MCF 10A (cell line): ENCODE data around the gene ITGA11. TPM values are rescaled to one million over a fixed set of nuclear protein-coding genes. Genes with fewer than 3 reads are reported as not detected.

Source experiments
- BruUV-seq: library from RNA; stranded (reverse); fragments of 400-500 nt; replicated peaks from 2 replicates; lab custom pipeline; 2021; lab: Mats Ljungman, UMichigan
- CTCF ChIA-PET: fragments of 300-600 bp; sonication (Branson Sonifier 250); formaldehyde crosslinking; extraction: SDS; loops from one replicate; lab custom pipeline; 2021; ENCODE audit warnings: antibody characterized with exemption, inconsistent platforms; lab: Yijun Ruan, JAX
- POLR2A ChIA-PET: fragments of 300-600, 350-650 bp; sonication (Branson Sonifier 250); formaldehyde crosslinking; extraction: SDS; loops from one replicate; lab custom pipeline; 2020; ENCODE audit warnings: antibody characterized with exemption, inconsistent platforms; lab: Yijun Ruan, JAX
- DNase-seq: peaks from one replicate; pipeline ENCODE4 v3.0.0-alpha.2; 2018; ENCODE audit not compliant: unreplicated experiment
- H3K27ac Mint-ChIP-seq: one replicate; pipeline ENCODE4 v1.8.0; 2022; ENCODE audit warnings: mild to moderate bottlenecking, low read depth, mixed read lengths; ENCODE audit not compliant: unreplicated experiment
- H3K27me3 Mint-ChIP-seq: one replicate; pipeline ENCODE4 v1.8.0; 2022; ENCODE audit warnings: mixed read lengths; ENCODE audit not compliant: insufficient read depth, unreplicated experiment
- H3K36me3 Mint-ChIP-seq: one replicate; pipeline ENCODE4 v1.8.0; 2022; ENCODE audit warnings: mild to moderate bottlenecking, moderate library complexity, mixed read lengths; ENCODE audit not compliant: insufficient read depth, unreplicated experiment
- H3K4me1 Mint-ChIP-seq: one replicate; pipeline ENCODE4 v1.8.0; 2022; ENCODE audit warnings: mixed read lengths; ENCODE audit not compliant: insufficient read depth, unreplicated experiment
- H3K4me3 Mint-ChIP-seq: one replicate; pipeline ENCODE4 v1.8.0; 2022; ENCODE audit warnings: mild to moderate bottlenecking, moderate library complexity, mixed read lengths; ENCODE audit not compliant: unreplicated experiment
- H3K9me3 Mint-ChIP-seq: one replicate; pipeline ENCODE4 v1.8.0; 2022; ENCODE audit warnings: mixed read lengths; ENCODE audit not compliant: unreplicated experiment
- intact Hi-C: fragments of 100-400 bp; cut with micrococcal nuclease; formaldehyde crosslinking; loops from 2 replicates; pipeline ENCODE4 v1.14.1; 2022
- total RNA-seq: library from RNA; stranded (reverse); gene quantifications from 2 replicates; pipeline ENCODE4 v1.2.3, GENCODE V29; 2022
- TF ChIP-seq, protein P1 (sequence below): fragments of 200-600 bp; IDR thresholded peaks from one replicate; pipeline ENCODE4 v1.8.0; 2022; ENCODE audit warnings: antibody characterized with exemption, mild to moderate bottlenecking; ENCODE audit not compliant: unreplicated experiment

The ITGA11 gene
- total RNA-seq, 1 experiment from 2014 or later = 0.19 TPM

DNA sequence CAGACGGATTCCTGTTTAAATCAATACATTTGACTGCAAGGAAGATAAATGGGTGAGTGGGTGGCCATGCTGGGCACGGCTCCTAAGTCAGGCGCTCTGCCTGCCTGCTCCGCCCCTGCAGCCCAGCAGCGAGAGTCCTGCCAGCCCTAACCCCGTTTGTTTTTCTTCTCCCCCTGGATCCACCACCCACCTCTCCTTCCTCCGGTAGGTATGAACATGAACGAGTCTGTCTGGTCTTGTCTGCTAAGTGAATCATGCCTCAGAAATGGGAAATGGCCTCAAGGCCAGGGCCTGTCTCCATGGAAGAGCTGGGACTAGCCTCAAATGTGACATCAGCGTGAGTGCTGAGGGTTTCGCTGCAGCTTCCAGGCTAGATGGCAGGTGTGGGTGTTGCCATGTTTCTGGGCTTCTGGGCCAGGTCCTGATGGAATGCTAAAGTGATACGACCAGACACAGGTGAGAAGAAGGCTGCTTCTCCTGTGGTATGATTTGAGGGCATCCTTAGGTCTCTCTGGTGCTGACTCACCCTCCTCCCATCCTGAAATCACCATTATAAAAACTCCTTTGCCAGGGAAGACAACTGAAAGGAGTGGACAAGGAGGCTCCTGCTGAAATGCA, 160.0 kb downstream of the ITGA11 start:
- no peaks in the 10 kb centered on the region for H3K27me3 Mint-ChIP-seq
- BruUV-seq = no TSS peak
- no peaks in the 10 kb centered on the region for H3K9me3 Mint-ChIP-seq
- ChIA-PET POLR2A (interaction anchor here (0.6 to 16.2 kb wide), 7 partner anchors 7 to 730 kb away, joined by 4 to 415 read pairs (median 120); partner anchors contain the start of genes FEM1B and MAP2K5), CTCF (interaction anchor here (0.7 to 1.2 kb wide), 2 partner anchors 17 to 21 kb away, joined by 3 read pairs; no protein-coding TSS in a partner anchor)
- DNase-seq = peak; percentile 99
- peak overlapping the region; percentile 38 for H3K4me3 Mint-ChIP-seq
- peaks cover 6% of the 10 kb centered on the region for H3K36me3 Mint-ChIP-seq
- TF ChIP-seq, protein P1, sequence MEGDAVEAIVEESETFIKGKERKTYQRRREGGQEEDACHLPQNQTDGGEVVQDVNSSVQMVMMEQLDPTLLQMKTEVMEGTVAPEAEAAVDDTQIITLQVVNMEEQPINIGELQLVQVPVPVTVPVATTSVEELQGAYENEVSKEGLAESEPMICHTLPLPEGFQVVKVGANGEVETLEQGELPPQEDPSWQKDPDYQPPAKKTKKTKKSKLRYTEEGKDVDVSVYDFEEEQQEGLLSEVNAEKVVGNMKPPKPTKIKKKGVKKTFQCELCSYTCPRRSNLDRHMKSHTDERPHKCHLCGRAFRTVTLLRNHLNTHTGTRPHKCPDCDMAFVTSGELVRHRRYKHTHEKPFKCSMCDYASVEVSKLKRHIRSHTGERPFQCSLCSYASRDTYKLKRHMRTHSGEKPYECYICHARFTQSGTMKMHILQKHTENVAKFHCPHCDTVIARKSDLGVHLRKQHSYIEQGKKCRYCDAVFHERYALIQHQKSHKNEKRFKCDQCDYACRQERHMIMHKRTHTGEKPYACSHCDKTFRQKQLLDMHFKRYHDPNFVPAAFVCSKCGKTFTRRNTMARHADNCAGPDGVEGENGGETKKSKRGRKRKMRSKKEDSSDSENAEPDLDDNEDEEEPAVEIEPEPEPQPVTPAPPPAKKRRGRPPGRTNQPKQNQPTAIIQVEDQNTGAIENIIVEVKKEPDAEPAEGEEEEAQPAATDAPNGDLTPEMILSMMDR = no peak
- H3K4me1 Mint-ChIP-seq = peaks cover 61% of the 10 kb centered on the region
- intact Hi-C loops = no loop called here
- H3K27ac Mint-ChIP-seq = peak overlapping the region; percentile 85

DNA sequence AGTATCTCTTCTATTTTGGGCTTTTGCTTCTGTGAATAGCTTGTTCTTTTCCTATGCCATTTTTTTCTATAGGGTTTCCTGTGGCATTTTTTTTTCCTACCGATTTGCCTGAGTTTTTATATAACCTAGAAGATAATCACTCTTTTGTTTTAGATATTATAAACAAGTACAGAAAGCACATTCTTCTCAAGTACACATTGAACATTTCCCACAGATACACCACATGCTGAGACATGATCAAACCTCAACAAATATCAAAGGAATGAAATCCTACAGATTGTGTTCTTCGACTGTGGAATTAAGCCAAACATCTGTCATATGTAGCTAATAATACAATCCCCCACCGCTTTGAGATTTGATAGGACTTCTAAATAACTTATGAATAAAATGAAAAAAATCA, 163.6 kb downstream of the ITGA11 start:
- Mint-ChIP-seq H3K36me3 (peaks cover 6% of the 10 kb centered on the region), H3K4me1 (peaks cover 38% of the 10 kb centered on the region), H3K9me3 (no peaks in the 10 kb centered on the region), H3K27me3 (no peaks in the 10 kb centered on the region), H3K27ac (peak overlapping the region; percentile 80), H3K4me3 (peak overlapping the region; percentile 35)
- ChIA-PET POLR2A (interaction anchor here (1.3 to 16.2 kb wide), 4 partner anchors 12 to 20 kb away, joined by 6 to 391 read pairs (median 100); partner anchors contain the start of gene FEM1B), CTCF (interaction anchor here (0.7 kb wide), 1 partner anchor 945 kb away, joined by 3 read pairs; no protein-coding TSS in a partner anchor)
- TF ChIP-seq, protein P1 = no peak
- DNase-seq = peak; percentile 43
- intact Hi-C loops = no loop called here
- BruUV-seq = no TSS peak

DNA sequence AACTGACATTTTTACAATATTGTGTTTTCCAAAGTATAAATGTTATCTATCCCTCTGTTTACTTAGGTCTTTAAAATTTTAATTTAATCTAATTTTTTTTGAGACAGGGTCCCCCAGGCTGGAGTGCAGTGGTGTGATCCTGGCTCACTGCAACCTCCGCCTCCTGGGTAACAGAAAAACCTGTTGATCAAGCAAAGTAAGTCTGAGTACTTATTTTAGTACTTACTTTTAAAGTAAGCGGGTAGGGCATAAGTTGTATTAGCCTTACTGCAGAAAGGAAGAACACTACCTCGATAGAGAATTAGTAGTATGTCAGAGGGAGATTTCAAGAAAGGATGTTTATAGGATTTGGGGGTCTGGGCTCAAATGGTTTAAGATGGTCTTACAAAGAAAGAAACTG, 166.3 kb downstream of the ITGA11 start:
- CTCF ChIA-PET = no interaction called here
- H3K36me3 Mint-ChIP-seq = peaks cover 6% of the 10 kb centered on the region
- H3K27ac Mint-ChIP-seq = no peak overlapping the region
- no TSS peak for BruUV-seq
- peaks cover 13% of the 10 kb centered on the region for H3K4me1 Mint-ChIP-seq
- H3K4me3 Mint-ChIP-seq = no peak overlapping the region
- DNase-seq = no peak
- TF ChIP-seq, protein P1 = no peak
- H3K9me3 Mint-ChIP-seq = no peaks in the 10 kb centered on the region
- intact Hi-C loops = no loop called here
- POLR2A ChIA-PET = interaction anchor here (1.1 to 6.3 kb wide), 7 partner anchors 8 to 29 kb away, joined by 4 to 120 read pairs (median 8); partner anchors contain the start of gene FEM1B
- H3K27me3 Mint-ChIP-seq = no peaks in the 10 kb centered on the region

DNA sequence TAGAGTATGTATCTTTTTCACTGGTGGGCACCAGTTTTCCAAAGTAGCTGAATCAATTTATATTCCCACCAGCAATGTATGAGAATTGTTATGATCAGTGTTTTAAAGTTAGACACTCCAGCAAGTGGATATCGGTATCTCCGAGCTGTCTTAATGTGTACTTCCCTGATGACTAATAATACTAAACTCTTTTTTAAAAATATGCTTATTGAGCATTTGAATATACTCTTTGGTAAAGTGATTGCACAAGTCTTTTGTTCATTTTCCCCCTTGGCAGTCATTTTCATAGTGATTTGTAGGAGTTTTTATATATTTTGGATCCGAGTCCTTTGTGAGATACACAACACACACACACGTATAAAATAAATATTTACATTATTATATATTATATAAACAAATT, 166.9 kb downstream of the ITGA11 start:
- Mint-ChIP-seq H3K4me1 (peaks cover 13% of the 10 kb centered on the region), H3K36me3 (peaks cover 6% of the 10 kb centered on the region), H3K9me3 (no peaks in the 10 kb centered on the region), H3K27me3 (no peaks in the 10 kb centered on the region), H3K4me3 (no peak overlapping the region), H3K27ac (no peak overlapping the region)
- intact Hi-C loops = no loop called here
- no TSS peak for BruUV-seq
- ChIA-PET CTCF (interaction anchor here (1.2 kb wide), 1 partner anchor 18 kb away, joined by 3 read pairs; no protein-coding TSS in a partner anchor), POLR2A (interaction anchor here (1.0 to 6.3 kb wide), 10 partner anchors 8 to 36 kb away, joined by 3 to 120 read pairs (median 8); partner anchors contain the start of gene FEM1B)
- DNase-seq = no peak
- TF ChIP-seq, protein P1 = no peak
